Fibroblast of lung (primary cell): Measurements from ENCODE around the gene THEM5. TPM values are rescaled to one million over a fixed set of nuclear protein-coding genes. Genes with fewer than 3 reads are reported as not detected.
"Not testable (repeated sequence)": the region's sequence is repeated elsewhere in the genome, so short reads cannot be mapped to it uniquely, and the experiment has no call there.

Source experiments
- DNase-seq, 2 donors: peaks; one replicate each; pipeline versions ENCODE4 v3.0.0 to v3.0.0-alpha.2; 2010; ENCODE audit warnings: low read depth in 2 of 2
- H2AFZ ChIP-seq: 2 replicates; pipeline ENCODE4 v1.5.1; 2012; ENCODE audit warnings: low read length, control low read depth, inconsistent platforms
- H3K27ac ChIP-seq: 2 replicates; pipeline ENCODE4 v1.5.1; 2011; ENCODE audit warnings: low read length, control low read depth; ENCODE audit not compliant: insufficient read depth
- H3K27me3 ChIP-seq: 2 replicates; pipeline ENCODE4 v1.5.1; 2011; ENCODE audit warnings: mild to moderate bottlenecking, low read length; ENCODE audit not compliant: control insufficient read depth, insufficient read depth
- H3K36me3 ChIP-seq: 2 replicates; pipeline ENCODE4 v1.5.1; 2011; ENCODE audit warnings: low read length; ENCODE audit not compliant: control insufficient read depth, insufficient read depth
- H3K4me1 ChIP-seq: 2 replicates; pipeline ENCODE4 v1.5.1; 2011; ENCODE audit warnings: low read length; ENCODE audit not compliant: control insufficient read depth, insufficient read depth; ENCODE audit errors: extremely low read depth
- H3K4me2 ChIP-seq: 2 replicates; pipeline ENCODE4 v1.5.1; 2011; ENCODE audit warnings: low read length, control low read depth; ENCODE audit not compliant: insufficient read depth; ENCODE audit errors: extremely low read depth
- H3K4me3 ChIP-seq, 4 experiments: fragments of 200-600 bp in 1 of 4; sonication (generic) in 1 of 4; replicated peaks in 1 of 4; 2 replicates each; pipeline ENCODE4 v1.5.1; 2011 to 2016; ENCODE audit warnings: low read length in 4 of 4, low read depth in 3 of 4, mild to moderate bottlenecking in 3 of 4, control low read depth in 2 of 4, inconsistent platforms in 1 of 4, mixed read lengths in 1 of 4; ENCODE audit not compliant: insufficient read depth in 1 of 4; ENCODE audit errors: control extremely low read depth in 1 of 4
- H3K79me2 ChIP-seq: 2 replicates; pipeline ENCODE4 v1.5.1; 2012; ENCODE audit warnings: mild to moderate bottlenecking, low read length, inconsistent platforms; ENCODE audit not compliant: control insufficient read depth, insufficient read depth
- H3K9ac ChIP-seq: 2 replicates; pipeline ENCODE4 v1.5.1; 2011; ENCODE audit warnings: mild to moderate bottlenecking, low read length, control low read depth; ENCODE audit not compliant: insufficient read depth
- H3K9me3 ChIP-seq: 2 replicates; pipeline ENCODE4 v1.5.1; 2012; ENCODE audit warnings: low read depth, low read length; ENCODE audit not compliant: control insufficient read depth, insufficient read depth
- H4K20me1 ChIP-seq: 2 replicates; pipeline ENCODE4 v1.5.1; 2011; ENCODE audit warnings: low read length; ENCODE audit not compliant: control insufficient read depth, insufficient read depth; ENCODE audit errors: extremely low read depth
- EZH2 ChIP-seq: IDR thresholded peaks from 2 replicates; pipeline ENCODE4 v1.5.1; 2012; ENCODE audit warnings: low read length, control low read depth, mild to moderate bottlenecking; ENCODE audit errors: missing control alignments
- polyA minus RNA-seq: library from RNA; depleted of rRNA, polyadenylated mRNA; stranded (reverse); fragments of >200 nt; gene quantifications from 2 replicates; pipeline ENCODE4 v1.2.3, GENCODE V29; 2011; ENCODE audit warnings: low replicate concordance
- polyA plus RNA-seq, 2 donors: library from polyadenylated mRNA; depleted of rRNA in 1 of 2; stranded (reverse) in 1 of 2; unstranded in 1 of 2; fragments of >200 nt; gene quantifications; 2 replicates each; pipeline ENCODE4 v1.2.1, GENCODE V29; 2011 to 2012; ENCODE audit warnings: missing spikeins in 1 of 2
- total RNA-seq: library from RNA; depleted of rRNA; stranded (reverse); fragments of >200 nt; gene quantifications from 2 replicates; pipeline ENCODE4 v1.2.1, GENCODE V29; 2014
- TF ChIP-seq, protein P1 (sequence below), 2 donors: IDR thresholded peaks in 1 of 2; conservative IDR thresholded peaks in 1 of 2; 1 replicate in 1 of 2; 2 replicates in 1 of 2; pipeline ENCODE4 v1.5.1; 2011 to 2012; ENCODE audit warnings: low read length in 2 of 2, control low read depth in 1 of 2, inconsistent platforms in 1 of 2, low read depth in 1 of 2, mild to moderate bottlenecking in 1 of 2

THEM5 gene, protein sequence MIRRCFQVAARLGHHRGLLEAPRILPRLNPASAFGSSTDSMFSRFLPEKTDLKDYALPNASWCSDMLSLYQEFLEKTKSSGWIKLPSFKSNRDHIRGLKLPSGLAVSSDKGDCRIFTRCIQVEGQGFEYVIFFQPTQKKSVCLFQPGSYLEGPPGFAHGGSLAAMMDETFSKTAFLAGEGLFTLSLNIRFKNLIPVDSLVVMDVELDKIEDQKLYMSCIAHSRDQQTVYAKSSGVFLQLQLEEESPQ
- not detected in 2 replicates for total RNA-seq
- polyA plus RNA-seq = not detected in 2 replicates
- not detected in 2 replicates for polyA plus RNA-seq (2012)
- not detected in 2 replicates for polyA minus RNA-seq

DNA sequence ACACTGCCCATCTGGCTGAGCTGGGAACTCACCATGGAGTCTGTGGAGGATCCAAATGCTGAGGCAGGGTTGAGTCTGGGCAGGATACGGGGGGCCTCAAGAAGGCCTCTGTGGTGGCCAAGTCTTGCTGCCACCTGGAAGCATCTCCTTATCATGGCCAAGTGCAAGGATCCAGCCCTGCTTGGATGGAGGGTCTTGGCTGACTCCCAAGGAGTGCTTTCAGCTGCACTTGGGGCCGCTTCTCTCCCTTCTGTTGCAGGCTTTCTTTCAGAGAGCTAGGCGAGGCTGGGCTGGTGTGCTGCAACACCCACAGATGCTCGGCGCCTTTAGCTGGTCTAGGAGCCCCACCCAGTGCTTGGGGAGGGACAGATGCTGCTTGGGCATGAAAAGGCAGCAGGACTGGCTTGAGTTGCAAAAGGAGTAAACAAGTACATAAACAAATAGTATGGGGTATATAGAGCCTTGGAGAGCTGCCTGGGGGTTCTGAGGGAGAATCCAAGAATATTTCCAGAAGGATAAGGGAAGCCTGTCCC is at the start of gene THEM5:
TSS of gene THEM5 (minus strand) at position 302 of the 533 bp plus-strand sequence. CDS start at position 155, 147 bp downstream.
- H3K27ac ChIP-seq = no peak within 1 kb of the TSS
- H3K4me2 ChIP-seq = no peak within 1 kb of the TSS
- H2AFZ ChIP-seq = no peak within 1 kb of the TSS
- H3K27me3 ChIP-seq = peaks cover 33% of the 10 kb centered on the region
- H3K4me3 ChIP-seq = no peak within 1 kb of the TSS
- TF ChIP-seq EZH2 = no peak
- TF ChIP-seq, protein P1, sequence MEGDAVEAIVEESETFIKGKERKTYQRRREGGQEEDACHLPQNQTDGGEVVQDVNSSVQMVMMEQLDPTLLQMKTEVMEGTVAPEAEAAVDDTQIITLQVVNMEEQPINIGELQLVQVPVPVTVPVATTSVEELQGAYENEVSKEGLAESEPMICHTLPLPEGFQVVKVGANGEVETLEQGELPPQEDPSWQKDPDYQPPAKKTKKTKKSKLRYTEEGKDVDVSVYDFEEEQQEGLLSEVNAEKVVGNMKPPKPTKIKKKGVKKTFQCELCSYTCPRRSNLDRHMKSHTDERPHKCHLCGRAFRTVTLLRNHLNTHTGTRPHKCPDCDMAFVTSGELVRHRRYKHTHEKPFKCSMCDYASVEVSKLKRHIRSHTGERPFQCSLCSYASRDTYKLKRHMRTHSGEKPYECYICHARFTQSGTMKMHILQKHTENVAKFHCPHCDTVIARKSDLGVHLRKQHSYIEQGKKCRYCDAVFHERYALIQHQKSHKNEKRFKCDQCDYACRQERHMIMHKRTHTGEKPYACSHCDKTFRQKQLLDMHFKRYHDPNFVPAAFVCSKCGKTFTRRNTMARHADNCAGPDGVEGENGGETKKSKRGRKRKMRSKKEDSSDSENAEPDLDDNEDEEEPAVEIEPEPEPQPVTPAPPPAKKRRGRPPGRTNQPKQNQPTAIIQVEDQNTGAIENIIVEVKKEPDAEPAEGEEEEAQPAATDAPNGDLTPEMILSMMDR (conservative IDR thresholded peaks at IDR 0.05 in 1 of 2, IDR thresholded peaks at IDR 0.05 in 1 of 2; ENCODE audit: low read depth in 1 of 2, low read length in 2 of 2) = no peak
- DNase-seq = no peak
- H3K9me3 ChIP-seq = no peaks in the 10 kb centered on the region
- no peaks in the 10 kb centered on the region for H3K4me1 ChIP-seq
- H3K9ac ChIP-seq = no peak within 1 kb of the TSS
- no peaks in the 10 kb centered on the region for H3K79me2 ChIP-seq
- H4K20me1 ChIP-seq = no peaks in the 10 kb centered on the region
- no peaks in the 10 kb centered on the region for H3K36me3 ChIP-seq

DNA sequence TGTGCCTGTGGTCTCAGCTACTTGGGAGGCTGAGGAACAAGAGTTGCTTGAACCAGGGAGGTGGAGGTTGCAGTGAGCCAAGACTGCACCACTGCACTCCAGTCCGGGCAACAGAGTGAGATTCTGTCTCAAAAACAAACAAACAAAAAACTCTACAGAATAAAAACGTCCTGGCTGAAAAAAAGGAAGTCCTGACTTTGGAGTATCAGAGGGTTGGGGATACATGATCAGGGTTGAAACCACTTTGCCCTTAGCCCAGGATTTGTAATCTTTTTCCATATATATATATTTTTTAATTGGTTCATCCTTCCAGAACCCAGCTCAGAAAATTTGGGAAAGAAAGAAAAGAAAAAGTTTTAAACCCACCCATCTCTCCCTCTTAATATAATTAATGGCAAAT is 49.3 kb upstream of the THEM5 start:
- no peak overlapping the region for H3K4me2 ChIP-seq
- no peak for DNase-seq
- H3K36me3 ChIP-seq = no peaks in the 10 kb centered on the region
- no peak overlapping the region for H3K4me3 ChIP-seq
- no peaks in the 10 kb centered on the region for H3K9me3 ChIP-seq
- H3K4me1 ChIP-seq = no peaks in the 10 kb centered on the region
- no peak overlapping the region for H3K27ac ChIP-seq
- H4K20me1 ChIP-seq = no peaks in the 10 kb centered on the region
- H3K79me2 ChIP-seq = no peaks in the 10 kb centered on the region
- no peak overlapping the region for H2AFZ ChIP-seq
- H3K27me3 ChIP-seq = no peaks in the 10 kb centered on the region
- no peak for TF ChIP-seq EZH2
- TF ChIP-seq, protein P1 (conservative IDR thresholded peaks at IDR 0.05 in 1 of 2, IDR thresholded peaks at IDR 0.05 in 1 of 2; ENCODE audit: low read depth in 1 of 2, low read length in 2 of 2) = no peak
- no peak overlapping the region for H3K9ac ChIP-seq

DNA sequence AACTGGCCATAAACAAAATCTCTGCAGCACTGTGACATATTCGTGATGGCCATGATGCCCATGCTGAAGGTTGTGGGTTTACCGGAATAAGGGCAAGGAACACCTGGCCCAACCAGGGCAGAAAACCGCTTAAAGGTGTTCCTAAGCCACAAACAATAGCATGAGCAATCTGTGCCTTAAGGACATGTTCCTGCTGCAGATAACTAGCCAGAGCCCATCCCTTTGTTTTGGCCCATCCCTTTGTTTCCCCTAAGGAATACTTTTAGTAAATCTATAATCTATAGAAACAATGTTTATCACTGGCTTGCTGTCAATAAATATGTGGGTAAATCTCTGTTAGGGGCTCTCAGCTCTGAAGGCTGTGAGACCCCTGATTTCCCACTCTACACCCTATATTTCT is 47.3 kb upstream of the THEM5 start:
- not testable (repeated sequence) for H2AFZ ChIP-seq, H3K27ac ChIP-seq, H4K20me1 ChIP-seq, H3K79me2 ChIP-seq, H3K27me3 ChIP-seq, H3K4me1 ChIP-seq, H3K4me2 ChIP-seq, DNase-seq, H3K9ac ChIP-seq, H3K4me3 ChIP-seq, H3K36me3 ChIP-seq, H3K9me3 ChIP-seq
